Astrocyte (in vitro differentiated cells and primary cell): ENCODE data around the gene IQGAP2. TPM values are rescaled to one million over a fixed set of nuclear protein-coding genes. Genes with fewer than 3 reads are reported as not detected.

Source experiments
- DNase-seq: peaks from one replicate; pipeline ENCODE4 v3.0.0-alpha.2; 2010; ENCODE audit warnings: low read depth
- FAIRE-seq: peaks from 2 replicates; lab custom pipeline; 2011; peaks lifted over from hg19 to GRCh38; lab: Jason Lieb, UNC
- H2AFZ ChIP-seq: 2 replicates; pipeline ENCODE4 v1.6.0; 2012; ENCODE audit warnings: low read depth, low read length, inconsistent platforms
- H3K27ac ChIP-seq: 2 replicates; pipeline ENCODE4 v1.5.1; 2011; ENCODE audit warnings: low read depth, low read length, inconsistent platforms
- H3K27me3 ChIP-seq: 2 replicates; pipeline ENCODE4 v1.6.0; 2011; ENCODE audit warnings: low read length, inconsistent platforms; ENCODE audit not compliant: insufficient read depth
- H3K36me3 ChIP-seq: 2 replicates; pipeline ENCODE4 v1.5.1; 2011; ENCODE audit warnings: low read length, inconsistent platforms; ENCODE audit not compliant: insufficient read depth
- H3K4me1 ChIP-seq: 2 replicates; pipeline ENCODE4 v1.5.1; 2011; ENCODE audit warnings: low read length, inconsistent platforms; ENCODE audit not compliant: insufficient read depth
- H3K4me2 ChIP-seq: 2 replicates; pipeline ENCODE4 v1.6.0; 2012; ENCODE audit warnings: low read length, inconsistent platforms
- H3K4me3 ChIP-seq: 2 replicates; pipeline ENCODE4 v1.5.1; 2011; ENCODE audit warnings: low read depth, mild to moderate bottlenecking, low read length, inconsistent platforms; ENCODE audit not compliant: insufficient read depth
- H3K79me2 ChIP-seq: 2 replicates; pipeline ENCODE4 v1.6.0; 2012; ENCODE audit warnings: mild to moderate bottlenecking, low read length, inconsistent platforms; ENCODE audit not compliant: insufficient read depth
- H3K9ac ChIP-seq: 2 replicates; pipeline ENCODE4 v1.6.0; 2012; ENCODE audit warnings: mild to moderate bottlenecking, low read length, inconsistent platforms
- H3K9me3 ChIP-seq: 2 replicates; pipeline ENCODE4 v1.5.1; 2012; ENCODE audit warnings: low read depth, mild to moderate bottlenecking, low read length, inconsistent platforms; ENCODE audit not compliant: insufficient read depth
- H4K20me1 ChIP-seq: 2 replicates; pipeline ENCODE4 v1.6.0; 2012; ENCODE audit warnings: low read length, inconsistent platforms; ENCODE audit not compliant: insufficient read depth
- H3K27ac Mint-ChIP-seq: one replicate; pipeline ENCODE4 v1.8.0; 2021; ENCODE audit warnings: mild to moderate bottlenecking, mixed read lengths; ENCODE audit not compliant: unreplicated experiment
- H3K27me3 Mint-ChIP-seq: one replicate; pipeline ENCODE4 v1.8.0; 2021; ENCODE audit warnings: low read depth, mixed read lengths; ENCODE audit not compliant: unreplicated experiment
- H3K36me3 Mint-ChIP-seq: one replicate; pipeline ENCODE4 v1.8.0; 2021; ENCODE audit warnings: low read depth, mixed read lengths; ENCODE audit not compliant: unreplicated experiment
- H3K4me1 Mint-ChIP-seq: one replicate; pipeline ENCODE4 v1.8.0; 2021; ENCODE audit warnings: low read depth, mixed read lengths; ENCODE audit not compliant: unreplicated experiment
- H3K4me3 Mint-ChIP-seq: one replicate; pipeline ENCODE4 v1.8.0; 2021; ENCODE audit warnings: mild to moderate bottlenecking, moderate library complexity, mixed read lengths; ENCODE audit not compliant: unreplicated experiment
- H3K9me3 Mint-ChIP-seq: one replicate; pipeline ENCODE4 v1.8.0; 2021; ENCODE audit warnings: mild to moderate bottlenecking, mixed read lengths; ENCODE audit not compliant: unreplicated experiment
- EZH2 ChIP-seq: IDR thresholded peaks from 2 replicates; pipeline ENCODE4 v1.6.1; 2012; ENCODE audit warnings: mild to moderate bottlenecking, low read length, inconsistent platforms; ENCODE audit not compliant: insufficient read depth
- total RNA-seq: library from RNA; stranded (reverse); gene quantifications from 2 replicates; pipeline ENCODE4 v1.2.1, GENCODE V29; 2021
- TF ChIP-seq, protein P1 (sequence below): IDR thresholded peaks from 2 replicates; pipeline ENCODE4 v1.5.1; 2011; ENCODE audit warnings: low read depth, mild to moderate bottlenecking, inconsistent platforms, low read length, moderate library complexity; ENCODE audit not compliant: insufficient read depth

IQGAP2 gene
- total RNA-seq, 1 donor from 2014 or later, result 2.9 TPM

GRCh38 chr5:76571559-76571958 lies 168.5 kb downstream of the IQGAP2 start:
- Histone ChIP-seq H3K9me3 (no peaks in the 10 kb centered on the region), H2AFZ (no peak overlapping the region), H3K9ac (no peak overlapping the region), H3K4me3 (no peak overlapping the region), H3K4me2 (no peak overlapping the region), H3K27me3 (no peaks in the 10 kb centered on the region), H3K27ac (no peak overlapping the region), H3K4me1 (no peaks in the 10 kb centered on the region), H3K79me2 (no peaks in the 10 kb centered on the region), H3K36me3 (no peaks in the 10 kb centered on the region), H4K20me1 (no peaks in the 10 kb centered on the region)
- H3K36me3 Mint-ChIP-seq, result no peaks in the 10 kb centered on the region
- TF ChIP-seq EZH2, result no peak
- TF ChIP-seq, protein P1, sequence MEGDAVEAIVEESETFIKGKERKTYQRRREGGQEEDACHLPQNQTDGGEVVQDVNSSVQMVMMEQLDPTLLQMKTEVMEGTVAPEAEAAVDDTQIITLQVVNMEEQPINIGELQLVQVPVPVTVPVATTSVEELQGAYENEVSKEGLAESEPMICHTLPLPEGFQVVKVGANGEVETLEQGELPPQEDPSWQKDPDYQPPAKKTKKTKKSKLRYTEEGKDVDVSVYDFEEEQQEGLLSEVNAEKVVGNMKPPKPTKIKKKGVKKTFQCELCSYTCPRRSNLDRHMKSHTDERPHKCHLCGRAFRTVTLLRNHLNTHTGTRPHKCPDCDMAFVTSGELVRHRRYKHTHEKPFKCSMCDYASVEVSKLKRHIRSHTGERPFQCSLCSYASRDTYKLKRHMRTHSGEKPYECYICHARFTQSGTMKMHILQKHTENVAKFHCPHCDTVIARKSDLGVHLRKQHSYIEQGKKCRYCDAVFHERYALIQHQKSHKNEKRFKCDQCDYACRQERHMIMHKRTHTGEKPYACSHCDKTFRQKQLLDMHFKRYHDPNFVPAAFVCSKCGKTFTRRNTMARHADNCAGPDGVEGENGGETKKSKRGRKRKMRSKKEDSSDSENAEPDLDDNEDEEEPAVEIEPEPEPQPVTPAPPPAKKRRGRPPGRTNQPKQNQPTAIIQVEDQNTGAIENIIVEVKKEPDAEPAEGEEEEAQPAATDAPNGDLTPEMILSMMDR, result peak; percentile 14
- H3K27ac Mint-ChIP-seq, result no peak overlapping the region
- DNase-seq, result no peak
- no peak for FAIRE-seq
- no peaks in the 10 kb centered on the region for H3K9me3 Mint-ChIP-seq
- H3K27me3 Mint-ChIP-seq, result peaks cover 7% of the 10 kb centered on the region
- no peak overlapping the region for H3K4me3 Mint-ChIP-seq
- H3K4me1 Mint-ChIP-seq, result no peaks in the 10 kb centered on the region

DNA sequence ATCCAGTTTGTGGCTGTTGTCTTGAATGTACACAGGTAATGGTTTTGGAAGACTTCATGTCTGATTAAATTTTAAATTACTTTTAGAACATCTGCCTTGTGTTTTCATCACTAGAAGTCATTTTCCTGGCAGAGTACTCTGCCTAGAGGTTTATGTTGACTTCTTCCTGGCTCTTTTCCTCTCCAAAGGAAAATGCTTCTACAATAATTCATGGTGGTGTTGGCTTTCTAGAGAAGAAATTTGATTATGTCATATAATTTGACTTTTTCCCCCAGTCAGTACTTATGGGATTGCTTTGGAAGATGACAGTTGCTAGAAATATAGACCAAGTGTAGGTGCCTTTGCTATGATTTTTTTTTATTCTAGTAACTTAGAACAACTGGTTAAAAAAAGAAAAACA lies 173.4 kb downstream of the IQGAP2 start:
- DNase-seq (no peak), FAIRE-seq (no peak)
- Mint-ChIP-seq H3K4me1 (peaks cover 3% of the 10 kb centered on the region), H3K27me3 (no peaks in the 10 kb centered on the region), H3K9me3 (no peaks in the 10 kb centered on the region), H3K4me3 (no peak overlapping the region), H3K27ac (no peak overlapping the region), H3K36me3 (no peaks in the 10 kb centered on the region)
- Histone ChIP-seq H3K4me3 (no peak overlapping the region), H3K4me1 (no peaks in the 10 kb centered on the region), H3K27ac (no peak overlapping the region), H3K9ac (no peak overlapping the region), H3K9me3 (no peaks in the 10 kb centered on the region), H2AFZ (no peak overlapping the region), H3K79me2 (no peaks in the 10 kb centered on the region), H3K36me3 (no peaks in the 10 kb centered on the region), H3K27me3 (no peaks in the 10 kb centered on the region), H4K20me1 (no peaks in the 10 kb centered on the region), H3K4me2 (no peak overlapping the region)
- TF ChIP-seq EZH2, result no peak
- TF ChIP-seq, protein P1, result no peak

GRCh38 chr5:76576996-76577395 lies 173.9 kb downstream of the IQGAP2 start:
- Histone ChIP-seq H3K4me1 (no peaks in the 10 kb centered on the region), H3K9me3 (no peaks in the 10 kb centered on the region), H3K9ac (no peak overlapping the region), H3K4me3 (no peak overlapping the region), H3K27me3 (no peaks in the 10 kb centered on the region), H4K20me1 (no peaks in the 10 kb centered on the region), H3K27ac (no peak overlapping the region), H2AFZ (no peak overlapping the region), H3K36me3 (no peaks in the 10 kb centered on the region), H3K4me2 (no peak overlapping the region), H3K79me2 (no peaks in the 10 kb centered on the region)
- DNase-seq (no peak), FAIRE-seq (no peak)
- Mint-ChIP-seq H3K27me3 (no peaks in the 10 kb centered on the region), H3K4me3 (no peak overlapping the region), H3K36me3 (no peaks in the 10 kb centered on the region), H3K27ac (no peak overlapping the region), H3K4me1 (peaks cover 6% of the 10 kb centered on the region), H3K9me3 (no peaks in the 10 kb centered on the region)
- no peak for TF ChIP-seq EZH2
- TF ChIP-seq, protein P1, result no peak
